GM21381 (cell line): ENCODE measurements around the gene GMCL1.

ENCODE experiments used
- ATAC-seq: cut with Tn5 transposase; IDR thresholded peaks from one replicate; pipeline ENCODE4 v1.9.1; 2021; ENCODE audit warnings: mild to moderate bottlenecking, moderate library complexity; ENCODE audit not compliant: unreplicated experiment

The GMCL1 gene

DNA sequence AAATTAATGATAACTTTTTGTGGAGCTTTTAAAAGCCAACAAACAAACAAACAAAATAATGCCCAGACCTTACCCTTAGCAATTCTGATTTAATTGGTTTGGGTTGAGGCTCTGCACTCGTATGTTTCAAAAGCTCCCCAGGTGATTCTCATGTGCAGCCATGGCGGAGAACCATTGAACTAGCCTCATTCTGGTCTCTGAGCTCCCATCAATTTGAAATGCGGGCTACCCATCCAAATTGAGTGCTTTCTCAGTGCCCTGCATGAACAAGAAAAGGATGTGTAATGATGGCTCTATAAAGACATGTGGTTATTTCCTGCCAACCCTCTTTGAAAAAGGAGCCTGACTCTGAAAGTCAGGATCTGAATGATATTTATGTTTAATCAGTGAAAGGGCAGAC, 93.7 kb downstream of the GMCL1 start:
- ATAC-seq = no peak

GRCh38 chr2:69926849-69927515, 97.5 kb downstream of the GMCL1 start:
- ATAC-seq = no peak
